Measurements from ENCODE around the gene UPP2. TPM values are rescaled to one million over a fixed set of nuclear protein-coding genes. Genes with fewer than 3 reads are reported as not detected.
A peak's percentile ranks its signal among the peaks of the same experiment; 100 is the strongest.

Gene UPP2
- total and polyA plus RNA-seq, 2 of the 13 experiments (the other 11 are each of a cell fraction or from before 2014, with no cell fraction given): 0.07 to 0.28 TPM

DNA sequence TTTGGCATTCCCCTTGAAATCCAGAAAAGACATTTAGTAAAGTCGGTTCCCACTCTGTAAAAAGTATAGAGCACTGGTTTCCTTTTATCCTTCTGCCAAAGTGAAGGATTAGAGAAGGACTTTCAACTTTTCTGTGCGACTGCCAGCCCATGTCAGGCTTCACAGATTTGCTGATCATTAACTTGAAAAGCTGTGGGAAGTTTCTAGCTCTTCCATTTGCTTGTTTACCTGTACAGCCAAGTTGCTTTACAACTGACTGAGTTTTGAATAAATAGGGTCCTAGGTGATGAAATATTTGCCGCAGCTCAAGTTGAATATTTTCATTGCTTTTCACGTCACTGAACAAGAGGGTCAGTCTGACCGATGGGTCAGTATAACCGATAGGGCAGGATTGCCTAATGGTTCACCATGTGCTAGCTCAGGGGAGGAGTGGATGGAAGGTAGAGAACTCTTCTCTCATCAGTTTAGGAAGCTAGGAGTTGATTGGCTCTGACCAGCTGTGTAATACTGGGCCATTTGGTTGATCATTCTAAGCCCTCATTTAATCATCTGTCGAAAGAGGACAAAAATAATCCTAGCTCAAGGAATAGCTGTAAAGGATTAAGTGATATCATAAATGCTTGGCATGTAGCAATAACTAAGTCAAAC is 30.4 kb downstream of the UPP2 start (continued):
- TF ChIP-seq, protein P1, sequence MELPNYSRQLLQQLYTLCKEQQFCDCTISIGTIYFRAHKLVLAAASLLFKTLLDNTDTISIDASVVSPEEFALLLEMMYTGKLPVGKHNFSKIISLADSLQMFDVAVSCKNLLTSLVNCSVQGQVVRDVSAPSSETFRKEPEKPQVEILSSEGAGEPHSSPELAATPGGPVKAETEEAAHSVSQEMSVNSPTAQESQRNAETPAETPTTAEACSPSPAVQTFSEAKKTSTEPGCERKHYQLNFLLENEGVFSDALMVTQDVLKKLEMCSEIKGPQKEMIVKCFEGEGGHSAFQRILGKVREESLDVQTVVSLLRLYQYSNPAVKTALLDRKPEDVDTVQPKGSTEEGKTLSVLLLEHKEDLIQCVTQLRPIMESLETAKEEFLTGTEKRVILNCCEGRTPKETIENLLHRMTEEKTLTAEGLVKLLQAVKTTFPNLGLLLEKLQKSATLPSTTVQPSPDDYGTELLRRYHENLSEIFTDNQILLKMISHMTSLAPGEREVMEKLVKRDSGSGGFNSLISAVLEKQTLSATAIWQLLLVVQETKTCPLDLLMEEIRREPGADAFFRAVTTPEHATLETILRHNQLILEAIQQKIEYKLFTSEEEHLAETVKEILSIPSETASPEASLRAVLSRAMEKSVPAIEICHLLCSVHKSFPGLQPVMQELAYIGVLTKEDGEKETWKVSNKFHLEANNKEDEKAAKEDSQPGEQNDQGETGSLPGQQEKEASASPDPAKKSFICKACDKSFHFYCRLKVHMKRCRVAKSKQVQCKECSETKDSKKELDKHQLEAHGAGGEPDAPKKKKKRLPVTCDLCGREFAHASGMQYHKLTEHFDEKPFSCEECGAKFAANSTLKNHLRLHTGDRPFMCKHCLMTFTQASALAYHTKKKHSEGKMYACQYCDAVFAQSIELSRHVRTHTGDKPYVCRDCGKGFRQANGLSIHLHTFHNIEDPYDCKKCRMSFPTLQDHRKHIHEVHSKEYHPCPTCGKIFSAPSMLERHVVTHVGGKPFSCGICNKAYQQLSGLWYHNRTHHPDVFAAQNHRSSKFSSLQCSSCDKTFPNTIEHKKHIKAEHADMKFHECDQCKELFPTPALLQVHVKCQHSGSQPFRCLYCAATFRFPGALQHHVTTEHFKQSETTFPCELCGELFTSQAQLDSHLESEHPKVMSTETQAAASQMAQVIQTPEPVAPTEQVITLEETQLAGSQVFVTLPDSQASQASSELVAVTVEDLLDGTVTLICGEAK (IDR thresholded peaks at IDR 0.05): no peak
- TF ChIP-seq, protein P1 (CRISPR knock-in tag; IDR thresholded peaks at IDR 0.05): peak; percentile 62; the same call in 1 of the 2 replicates
- TF ChIP-seq GPBP1L1 (CRISPR knock-in tag; IDR thresholded peaks at IDR 0.05) (no peak), ZNF547 (CRISPR knock-in tag; IDR thresholded peaks at IDR 0.05) (no peak), RFX3 (CRISPR knock-in tag; IDR thresholded peaks at IDR 0.05) (no peak), E2F2 (CRISPR knock-in tag; IDR thresholded peaks at IDR 0.05; ENCODE audit: borderline replicate concordance) (no peak), MLX (CRISPR knock-in tag; IDR thresholded peaks at IDR 0.05) (no peak), IKZF1 (IDR thresholded peaks at IDR 0.05) (no peak), ATF7-NPFF (CRISPR knock-in tag; IDR thresholded peaks at IDR 0.05; ENCODE audit: low read depth) (0 out of 2 replicates have a peak, but pooled peaks have one; percentile 44), MAZ (IDR thresholded peaks at IDR 0.05; ENCODE audit: borderline replicate concordance, low read depth, low read length) (no peak), MAZ (CRISPR knock-in tag; IDR thresholded peaks at IDR 0.05; ENCODE audit: low read depth) (peak; percentile 46; the same call in 1 of the 2 replicates), ZNF549 (CRISPR knock-in tag; IDR thresholded peaks at IDR 0.05) (no peak)
- TF ChIP-seq, protein P2, sequence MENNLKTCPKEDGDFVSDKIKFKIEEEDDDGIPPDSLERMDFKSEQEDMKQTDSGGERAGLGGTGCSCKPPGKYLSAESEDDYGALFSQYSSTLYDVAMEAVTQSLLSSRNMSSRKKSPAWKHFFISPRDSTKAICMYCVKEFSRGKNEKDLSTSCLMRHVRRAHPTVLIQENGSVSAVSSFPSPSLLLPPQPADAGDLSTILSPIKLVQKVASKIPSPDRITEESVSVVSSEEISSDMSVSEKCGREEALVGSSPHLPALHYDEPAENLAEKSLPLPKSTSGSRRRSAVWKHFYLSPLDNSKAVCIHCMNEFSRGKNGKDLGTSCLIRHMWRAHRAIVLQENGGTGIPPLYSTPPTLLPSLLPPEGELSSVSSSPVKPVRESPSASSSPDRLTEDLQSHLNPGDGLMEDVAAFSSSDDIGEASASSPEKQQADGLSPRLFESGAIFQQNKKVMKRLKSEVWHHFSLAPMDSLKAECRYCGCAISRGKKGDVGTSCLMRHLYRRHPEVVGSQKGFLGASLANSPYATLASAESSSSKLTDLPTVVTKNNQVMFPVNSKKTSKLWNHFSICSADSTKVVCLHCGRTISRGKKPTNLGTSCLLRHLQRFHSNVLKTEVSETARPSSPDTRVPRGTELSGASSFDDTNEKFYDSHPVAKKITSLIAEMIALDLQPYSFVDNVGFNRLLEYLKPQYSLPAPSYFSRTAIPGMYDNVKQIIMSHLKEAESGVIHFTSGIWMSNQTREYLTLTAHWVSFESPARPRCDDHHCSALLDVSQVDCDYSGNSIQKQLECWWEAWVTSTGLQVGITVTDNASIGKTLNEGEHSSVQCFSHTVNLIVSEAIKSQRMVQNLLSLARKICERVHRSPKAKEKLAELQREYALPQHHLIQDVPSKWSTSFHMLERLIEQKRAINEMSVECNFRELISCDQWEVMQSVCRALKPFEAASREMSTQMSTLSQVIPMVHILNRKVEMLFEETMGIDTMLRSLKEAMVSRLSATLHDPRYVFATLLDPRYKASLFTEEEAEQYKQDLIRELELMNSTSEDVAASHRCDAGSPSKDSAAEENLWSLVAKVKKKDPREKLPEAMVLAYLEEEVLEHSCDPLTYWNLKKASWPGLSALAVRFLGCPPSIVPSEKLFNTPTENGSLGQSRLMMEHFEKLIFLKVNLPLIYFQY (CRISPR knock-in tag; IDR thresholded peaks at IDR 0.05; ENCODE audit: borderline replicate concordance): peak; percentile 21; the same call in 1 of the 2 replicates
